Trophoblast cell (in vitro differentiated cells and primary cell): ENCODE data around the gene RPS6KL1.

Source experiments
- DNase-seq, 2 donors: peaks; one replicate each; pipeline ENCODE4 v3.0.0-alpha.2; 2016
- H2AFZ ChIP-seq: 2 replicates; pipeline ENCODE4 v1.6.1; 2013; ENCODE audit warnings: low read length, moderate library complexity, mild to moderate bottlenecking; ENCODE audit not compliant: insufficient read depth, poor library complexity
- H2AK5ac ChIP-seq: 2 replicates; pipeline ENCODE4 v1.6.1; 2013; ENCODE audit warnings: mild to moderate bottlenecking, low read length
- H2BK120ac ChIP-seq: 2 replicates; pipeline ENCODE4 v1.6.1; 2013; ENCODE audit warnings: low read length, mild to moderate bottlenecking, moderate library complexity; ENCODE audit not compliant: insufficient read depth, poor library complexity
- H2BK12ac ChIP-seq: 2 replicates; pipeline ENCODE4 v1.6.1; 2013; ENCODE audit warnings: mild to moderate bottlenecking, low read length, moderate library complexity
- H2BK5ac ChIP-seq: 2 replicates; pipeline ENCODE4 v1.6.1; 2013; ENCODE audit warnings: low read length, low read depth, moderate library complexity, mild to moderate bottlenecking; ENCODE audit not compliant: poor library complexity
- H3K14ac ChIP-seq: 2 replicates; pipeline ENCODE4 v1.6.1; 2013; ENCODE audit warnings: mild to moderate bottlenecking, low read length
- H3K18ac ChIP-seq: 2 replicates; pipeline ENCODE4 v1.6.1; 2013; ENCODE audit warnings: mild to moderate bottlenecking, low read length
- H3K23ac ChIP-seq: 2 replicates; pipeline ENCODE4 v1.6.1; 2013; ENCODE audit warnings: low read length
- H3K27ac ChIP-seq: 2 replicates; pipeline ENCODE4 v1.5.1; 2013; ENCODE audit warnings: low read depth, mild to moderate bottlenecking, inconsistent platforms, low read length, moderate library complexity
- H3K27me3 ChIP-seq: 2 replicates; pipeline ENCODE4 v1.6.1; 2013; ENCODE audit warnings: inconsistent platforms, mild to moderate bottlenecking, low read length, moderate library complexity; ENCODE audit not compliant: insufficient read depth
- H3K36me3 ChIP-seq, 2 experiments: 1 replicate in 1 of 2; 2 replicates in 1 of 2; pipeline ENCODE4 v1.6.1; 2013; ENCODE audit warnings: low read length in 2 of 2, mild to moderate bottlenecking in 2 of 2, moderate library complexity in 1 of 2; ENCODE audit not compliant: insufficient read depth in 2 of 2, control insufficient read depth in 1 of 2
- H3K4ac ChIP-seq: 2 replicates; pipeline ENCODE4 v1.6.1; 2013; ENCODE audit warnings: low read depth, mild to moderate bottlenecking, low read length, moderate library complexity
- H3K4me1 ChIP-seq, 2 experiments: 1 replicate in 1 of 2; 2 replicates in 1 of 2; pipeline ENCODE4 v1.6.1; 2013; ENCODE audit warnings: low read length in 2 of 2, mild to moderate bottlenecking in 2 of 2, moderate library complexity in 1 of 2; ENCODE audit not compliant: insufficient read depth in 2 of 2, control insufficient read depth in 1 of 2
- H3K4me2 ChIP-seq: 2 replicates; pipeline ENCODE4 v1.6.1; 2013; ENCODE audit warnings: inconsistent platforms, mild to moderate bottlenecking, low read length, moderate library complexity
- H3K4me3 ChIP-seq: 2 replicates; pipeline ENCODE4 v1.5.1; 2013; ENCODE audit warnings: mild to moderate bottlenecking, low read depth, low read length, inconsistent platforms
- H3K79me1 ChIP-seq: one replicate; pipeline ENCODE4 v1.6.1; 2013; ENCODE audit warnings: low read length
- H3K79me2 ChIP-seq: 2 replicates; pipeline ENCODE4 v1.6.1; 2013; ENCODE audit warnings: low read length, mild to moderate bottlenecking; ENCODE audit not compliant: control insufficient read depth, insufficient read depth, poor library complexity
- H3K9ac ChIP-seq: 2 replicates; pipeline ENCODE4 v1.6.1; 2013; ENCODE audit warnings: mild to moderate bottlenecking, low read length
- H3K9me3 ChIP-seq: 2 replicates; pipeline ENCODE4 v1.6.1; 2013; ENCODE audit warnings: low read depth, mild to moderate bottlenecking, control low read depth, inconsistent platforms, low read length; ENCODE audit not compliant: insufficient read depth
- H4K12ac ChIP-seq: 2 replicates; pipeline ENCODE4 v1.6.1; 2013; ENCODE audit warnings: low read depth, mild to moderate bottlenecking, low read length, moderate library complexity
- H4K8ac ChIP-seq: 2 replicates; pipeline ENCODE4 v1.6.1; 2013; ENCODE audit warnings: low read depth, mild to moderate bottlenecking, low read length, moderate library complexity
- H4K91ac ChIP-seq: one replicate; pipeline ENCODE4 v1.6.1; 2013; ENCODE audit warnings: low read depth, mild to moderate bottlenecking, low read length, moderate library complexity
- WGBS: extraction: QIAGEN DNeasy Blood & Tissue Kit; methylation state at CpG from one replicate; pipeline ENCODE4 v1.1.7; 2013; ENCODE audit warnings: missing lambda C conversion rate; ENCODE audit not compliant: insufficient read length, insufficient coverage; ENCODE audit errors: extremely low coverage; 5-methylcytosine and 5-hydroxymethylcytosine counted together

The RPS6KL1 gene

GRCh38 chr14:74963705-74964271, 40.7 kb upstream of the RPS6KL1 start:
- Histone ChIP-seq H4K12ac (no peak overlapping the region), H3K4me2 (no peak overlapping the region), H4K91ac (no peak overlapping the region), H2AFZ (no peak overlapping the region), H3K9me3 (peaks cover 2% of the 10 kb centered on the region), H3K79me2 (no peaks in the 10 kb centered on the region), H3K36me3 (no peaks in the 10 kb centered on the region), H3K27ac (no peak overlapping the region), H2AK5ac (no peak overlapping the region), H3K14ac (no peak overlapping the region), H3K18ac (no peak overlapping the region), H3K4me1 (peaks cover 6 to 8% of the 10 kb centered on the region in 2 experiments), H3K23ac (no peak overlapping the region), H2BK5ac (no peak overlapping the region), H3K79me1 (peaks cover 3% of the 10 kb centered on the region), H3K27me3 (no peaks in the 10 kb centered on the region), H4K8ac (no peak overlapping the region), H2BK12ac (no peak overlapping the region), H3K9ac (no peak overlapping the region), H3K4me3 (no peak overlapping the region), H2BK120ac (no peak overlapping the region), H3K4ac (no peak overlapping the region)
- no peak for DNase-seq
- no CpG with 5 or more reads among the region's 9 CpGs for whole genome bisulfite sequencing

- Histone ChIP-seq H3K27me3 (no peaks in the 10 kb centered on the region), H3K9me3 (peaks cover 2% of the 10 kb centered on the region), H3K14ac (no peak overlapping the region), H2AK5ac (no peak overlapping the region), H3K9ac (no peak overlapping the region), H3K4me3 (no peak overlapping the region), H2AFZ (no peak overlapping the region), H4K8ac (no peak overlapping the region), H3K4ac (no peak overlapping the region), H2BK12ac (no peak overlapping the region), H4K12ac (no peak overlapping the region), H2BK5ac (no peak overlapping the region), H3K4me2 (no peak overlapping the region), H3K23ac (no peak overlapping the region), H3K36me3 (no peaks in the 10 kb centered on the region), H3K27ac (no peak overlapping the region), H4K91ac (no peak overlapping the region), H2BK120ac (no peak overlapping the region), H3K18ac (no peak overlapping the region), H3K4me1 (peaks cover 6 to 8% of the 10 kb centered on the region in 2 experiments), H3K79me1 (peaks cover 3% of the 10 kb centered on the region), H3K79me2 (no peaks in the 10 kb centered on the region)
- DNase-seq: no peak
- WGBS: no CpG with 5 or more reads among the region's 12 CpGs
Observed at GRCh38 chr14:74963178-74963704, 40.2 kb upstream of the RPS6KL1 start.

DNA sequence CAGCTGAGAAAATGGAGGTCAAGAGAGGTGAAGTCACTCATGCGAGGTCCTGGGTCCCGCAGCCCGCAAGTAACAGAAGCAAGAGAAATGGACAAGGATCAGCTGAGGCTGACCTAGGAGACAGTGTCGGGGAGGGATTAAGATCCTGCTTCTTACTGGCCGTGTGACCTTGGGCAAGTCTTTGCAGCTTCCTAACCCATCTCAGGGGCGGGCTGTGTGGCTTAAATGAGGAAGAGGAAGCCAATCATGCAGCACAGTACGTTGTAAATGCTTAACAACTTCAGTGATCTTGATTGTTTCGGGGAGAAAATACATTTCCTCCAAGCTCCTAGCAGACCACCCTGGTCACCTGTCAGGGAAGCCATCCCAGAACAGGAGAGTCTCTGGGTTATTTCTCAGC, 39.4 kb upstream of the RPS6KL1 start:
- H3K79me2 ChIP-seq: no peaks in the 10 kb centered on the region

GRCh38 chr14:74962046-74962445, 39.0 kb upstream of the RPS6KL1 start:
- WGBS: no CpG with 5 or more reads among the region's 11 CpGs

More for the DNA sequence above, 39.4 kb upstream of the RPS6KL1 start:
- Histone ChIP-seq H3K4me1 (peaks cover 6 to 8% of the 10 kb centered on the region in 2 experiments), H3K4me3 (no peak overlapping the region), H3K27ac (no peak overlapping the region), H4K12ac (no peak overlapping the region), H4K91ac (no peak overlapping the region), H2BK12ac (no peak overlapping the region), H3K4me2 (no peak overlapping the region), H3K9ac (no peak overlapping the region), H3K23ac (no peak overlapping the region), H3K27me3 (no peaks in the 10 kb centered on the region), H2BK5ac (no peak overlapping the region), H3K14ac (no peak overlapping the region), H3K9me3 (peaks cover 2% of the 10 kb centered on the region), H2AK5ac (no peak overlapping the region), H2AFZ (no peak overlapping the region), H3K18ac (no peak overlapping the region), H3K79me1 (peaks cover 3% of the 10 kb centered on the region), H4K8ac (no peak overlapping the region), H3K4ac (no peak overlapping the region), H2BK120ac (no peak overlapping the region), H3K36me3 (no peaks in the 10 kb centered on the region)
- no CpG with 5 or more reads among the region's 8 CpGs for WGBS
- no peak for DNase-seq

More at GRCh38 chr14:74962046-74962445, 39.0 kb upstream of the RPS6KL1 start:
- peaks cover 6 to 8% of the 10 kb centered on the region in 2 experiments for H3K4me1 ChIP-seq
- H3K4ac ChIP-seq: no peak overlapping the region
- no peak overlapping the region for H3K14ac ChIP-seq
- H2AK5ac ChIP-seq: no peak overlapping the region
- no peak overlapping the region for H3K27ac ChIP-seq
- H3K9me3 ChIP-seq: peaks cover 2% of the 10 kb centered on the region
- no peak overlapping the region for H4K91ac ChIP-seq
- no peak overlapping the region for H4K8ac ChIP-seq
- H3K36me3 ChIP-seq: no peaks in the 10 kb centered on the region
- no peak overlapping the region for H2BK12ac ChIP-seq
- H3K4me2 ChIP-seq: no peak overlapping the region
- H2AFZ ChIP-seq: no peak overlapping the region
- peaks cover 3% of the 10 kb centered on the region for H3K79me1 ChIP-seq
- H3K79me2 ChIP-seq: no peaks in the 10 kb centered on the region
- no peaks in the 10 kb centered on the region for H3K27me3 ChIP-seq
- no peak overlapping the region for H3K4me3 ChIP-seq
- no peak overlapping the region for H2BK5ac ChIP-seq
- H3K9ac ChIP-seq: no peak overlapping the region
- H2BK120ac ChIP-seq: no peak overlapping the region
- no peak overlapping the region for H4K12ac ChIP-seq
- no peak overlapping the region for H3K18ac ChIP-seq
- no peak overlapping the region for H3K23ac ChIP-seq
- no peak for DNase-seq
